Duodenal mucosa (tissue), 2 donors: ENCODE results near the gene BMAL2.

Source experiments
- H3K27ac ChIP-seq: one replicate; pipeline ENCODE4 v1.7.0; 2013; ENCODE audit warnings: low read depth, low read length
- H3K27me3 ChIP-seq, 2 donors: one replicate each; pipeline ENCODE4 v1.7.0; 2013; ENCODE audit warnings: low read length in 2 of 2, control low read depth in 1 of 2; ENCODE audit not compliant: insufficient read depth in 2 of 2, control insufficient read depth in 1 of 2
- H3K36me3 ChIP-seq, 2 donors: one replicate each; pipeline ENCODE4 v1.7.0; 2013; ENCODE audit warnings: low read length in 2 of 2, control low read depth in 1 of 2; ENCODE audit not compliant: insufficient read depth in 2 of 2, control insufficient read depth in 1 of 2
- H3K4me1 ChIP-seq, 2 donors: one replicate each; pipeline ENCODE4 v1.7.0; 2013; ENCODE audit warnings: low read length in 2 of 2, control low read depth in 1 of 2; ENCODE audit not compliant: insufficient read depth in 2 of 2, control insufficient read depth in 1 of 2
- H3K4me3 ChIP-seq, 2 donors: one replicate each; pipeline ENCODE4 v1.7.0; 2013; ENCODE audit warnings: low read length in 2 of 2, low read depth in 1 of 2
- H3K9ac ChIP-seq, 2 donors: one replicate each; pipeline ENCODE4 v1.7.0; 2013; ENCODE audit warnings: low read length in 2 of 2, low read depth in 1 of 2
- H3K9me3 ChIP-seq, 2 donors: one replicate each; pipeline ENCODE4 v1.7.0; 2013; ENCODE audit warnings: low read length in 2 of 2, control low read depth in 1 of 2; ENCODE audit not compliant: control insufficient read depth in 1 of 2

BMAL2 gene

GRCh38 chr12:27296674-27297073 is 36.0 kb upstream of the BMAL2 start:
- Histone ChIP-seq H3K4me3 (no peak overlapping the region), H3K36me3 (peaks cover 6 to 14% of the 10 kb centered on the region in 2 donors), H3K9me3 (no peaks in the 10 kb centered on the region), H3K27me3 (no peaks in the 10 kb centered on the region), H3K27ac (no peak overlapping the region), H3K4me1 (peaks cover 4 to 11% of the 10 kb centered on the region in 2 donors), H3K9ac (no peak overlapping the region)

GRCh38 chr12:27297566-27297965 is 35.1 kb upstream of the BMAL2 start:
- Histone ChIP-seq H3K27me3 (no peaks in the 10 kb centered on the region), H3K4me1 (peaks cover 4 to 8% of the 10 kb centered on the region in 2 donors), H3K9me3 (no peaks in the 10 kb centered on the region), H3K36me3 (peaks cover 6 to 14% of the 10 kb centered on the region in 2 donors), H3K27ac (no peak overlapping the region), H3K9ac (no peak overlapping the region), H3K4me3 (no peak overlapping the region)

GRCh38 chr12:27299102-27299501 is 33.5 kb upstream of the BMAL2 start:
- no peaks in the 10 kb centered on the region for H3K4me1 ChIP-seq
- H3K9ac ChIP-seq: no peak overlapping the region
- no peak overlapping the region for H3K4me3 ChIP-seq
- no peaks in the 10 kb centered on the region for H3K27me3 ChIP-seq
- no peak overlapping the region for H3K27ac ChIP-seq
- no peaks in the 10 kb centered on the region for H3K9me3 ChIP-seq
- peaks cover 9 to 14% of the 10 kb centered on the region in 2 donors for H3K36me3 ChIP-seq

GRCh38 chr12:27300226-27300625 is 32.4 kb upstream of the BMAL2 start:
- Histone ChIP-seq H3K27me3 (no peaks in the 10 kb centered on the region), H3K36me3 (peaks cover 9 to 14% of the 10 kb centered on the region in 2 donors), H3K4me1 (no peaks in the 10 kb centered on the region), H3K9ac (no peak overlapping the region), H3K27ac (no peak overlapping the region), H3K4me3 (no peak overlapping the region), H3K9me3 (no peaks in the 10 kb centered on the region)

GRCh38 chr12:27303139-27304111 is 29.2 kb upstream of the BMAL2 start:
- Histone ChIP-seq H3K4me3 (no peak overlapping the region), H3K27ac (no peak overlapping the region), H3K36me3 (peaks cover 3 to 14% of the 10 kb centered on the region in 2 donors)

GRCh38 chr12:27304856-27305255 is 27.8 kb upstream of the BMAL2 start:
- Histone ChIP-seq H3K27ac (no peak overlapping the region), H3K9ac (no peak overlapping the region), H3K4me3 (no peak overlapping the region), H3K4me1 (no peaks in the 10 kb centered on the region), H3K9me3 (no peaks in the 10 kb centered on the region), H3K27me3 (no peaks in the 10 kb centered on the region), H3K36me3 (peaks cover 9 to 13% of the 10 kb centered on the region in 2 donors)

More at GRCh38 chr12:27303139-27304111, 29.2 kb upstream of the BMAL2 start:
- Histone ChIP-seq H3K9ac (no peak overlapping the region), H3K9me3 (no peaks in the 10 kb centered on the region), H3K4me1 (no peaks in the 10 kb centered on the region), H3K27me3 (no peaks in the 10 kb centered on the region)

GRCh38 chr12:27305673-27306456 is 26.8 kb upstream of the BMAL2 start:
- Histone ChIP-seq H3K9ac (no peak overlapping the region), H3K27ac (no peak overlapping the region), H3K27me3 (no peaks in the 10 kb centered on the region), H3K9me3 (no peaks in the 10 kb centered on the region), H3K4me1 (no peaks in the 10 kb centered on the region), H3K36me3 (peaks cover 5 to 18% of the 10 kb centered on the region in 2 donors), H3K4me3 (no peak overlapping the region)

GRCh38 chr12:27309293-27309994 is 23.2 kb upstream of the BMAL2 start:
- H3K27me3 ChIP-seq: no peaks in the 10 kb centered on the region
- H3K9ac ChIP-seq: no peak overlapping the region
- peaks cover 9 to 28% of the 10 kb centered on the region in 2 donors for H3K36me3 ChIP-seq
- H3K9me3 ChIP-seq: no peaks in the 10 kb centered on the region
- no peak overlapping the region for H3K4me3 ChIP-seq
- no peak overlapping the region for H3K27ac ChIP-seq
- no peaks in the 10 kb centered on the region for H3K4me1 ChIP-seq

GRCh38 chr12:27309995-27310315 is 22.7 kb upstream of the BMAL2 start:
- H3K36me3 ChIP-seq: peaks cover 9 to 29% of the 10 kb centered on the region in 2 donors
- no peaks in the 10 kb centered on the region for H3K4me1 ChIP-seq
- no peak overlapping the region for H3K27ac ChIP-seq
- H3K4me3 ChIP-seq: no peak overlapping the region
- H3K9me3 ChIP-seq: no peaks in the 10 kb centered on the region
- no peak overlapping the region for H3K9ac ChIP-seq
- no peaks in the 10 kb centered on the region for H3K27me3 ChIP-seq
